ENCODE data around the gene LIPC. TPM values are rescaled to one million over a fixed set of nuclear protein-coding genes. Genes with fewer than 3 reads are reported as not detected.

The LIPC gene
- total and polyA plus RNA-seq, 10 donors: 0.47 to 2.5 (median 1.0) TPM

DNA sequence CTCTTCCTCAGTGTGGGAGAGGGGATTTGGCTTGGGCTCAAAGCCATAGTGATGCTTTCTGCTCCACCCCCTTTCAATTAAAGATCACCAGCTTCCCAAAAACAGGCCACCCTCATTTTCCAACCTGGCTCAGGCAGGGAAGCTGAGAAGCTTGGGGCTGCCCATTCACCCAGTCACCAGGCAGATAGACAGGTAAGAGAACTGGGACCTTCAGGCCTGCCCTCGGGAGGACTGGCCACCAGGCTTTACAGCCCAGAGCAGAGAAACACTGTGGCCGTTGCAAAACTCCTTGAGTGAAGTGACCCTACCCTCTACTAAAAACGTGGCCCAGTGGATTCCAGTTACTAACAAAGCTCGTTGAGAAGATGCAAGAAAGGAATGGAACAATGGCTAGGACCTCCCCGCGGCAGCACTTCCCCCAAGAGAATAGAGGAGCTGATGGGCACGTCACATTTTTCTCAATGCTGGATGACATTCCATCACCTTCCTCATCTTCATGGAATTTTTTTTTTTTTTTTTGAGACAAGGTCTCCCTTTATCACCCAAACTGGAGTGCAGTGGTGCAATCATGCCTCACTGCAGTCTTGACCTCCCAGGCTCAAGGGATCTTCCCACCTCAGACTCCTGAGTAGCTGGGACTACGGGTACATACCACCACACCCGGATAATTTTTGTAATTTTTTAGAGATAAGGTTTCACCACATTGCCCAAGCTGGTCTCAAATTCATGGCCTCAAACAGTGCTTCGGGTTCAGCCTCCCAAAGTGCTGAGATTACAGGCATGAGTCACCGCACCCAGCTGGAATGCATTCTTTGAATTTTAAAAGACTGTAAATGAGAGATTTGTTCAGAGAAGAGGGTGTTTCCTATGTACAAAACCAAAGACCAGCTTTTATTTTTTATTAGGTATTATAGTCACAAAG, 37.9 kb downstream of the LIPC start:
- no peak for DNase-seq
- intact Hi-C loops (cut with DNase I; ENCODE audit: low total_unique reads): no loop called here

DNA sequence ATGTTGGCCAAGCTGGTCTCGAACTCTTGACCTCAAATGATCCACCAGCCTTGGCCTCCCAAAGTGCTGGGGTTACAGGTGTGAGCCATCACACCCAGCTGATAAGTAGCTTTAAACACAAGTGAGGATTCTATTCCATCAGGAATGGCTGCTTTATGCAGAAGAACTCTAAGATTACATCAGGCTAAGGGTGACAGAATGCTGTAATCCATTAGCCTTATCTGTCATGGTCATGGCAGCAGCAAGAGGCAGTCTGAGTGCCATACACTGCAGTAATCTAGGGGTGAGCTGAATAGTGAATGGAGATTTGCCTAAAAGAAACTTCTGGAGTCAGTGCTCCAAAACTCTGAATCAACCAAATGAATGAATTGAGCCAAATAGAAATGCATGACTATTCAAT, 39.6 kb downstream of the LIPC start:
- TF ChIP-seq POLR2AphosphoS5 (IDR thresholded peaks at IDR 0.05) (no peak), POLR2A (IDR thresholded peaks at IDR 0.05) (no peak)
- TF ChIP-seq, protein P1, sequence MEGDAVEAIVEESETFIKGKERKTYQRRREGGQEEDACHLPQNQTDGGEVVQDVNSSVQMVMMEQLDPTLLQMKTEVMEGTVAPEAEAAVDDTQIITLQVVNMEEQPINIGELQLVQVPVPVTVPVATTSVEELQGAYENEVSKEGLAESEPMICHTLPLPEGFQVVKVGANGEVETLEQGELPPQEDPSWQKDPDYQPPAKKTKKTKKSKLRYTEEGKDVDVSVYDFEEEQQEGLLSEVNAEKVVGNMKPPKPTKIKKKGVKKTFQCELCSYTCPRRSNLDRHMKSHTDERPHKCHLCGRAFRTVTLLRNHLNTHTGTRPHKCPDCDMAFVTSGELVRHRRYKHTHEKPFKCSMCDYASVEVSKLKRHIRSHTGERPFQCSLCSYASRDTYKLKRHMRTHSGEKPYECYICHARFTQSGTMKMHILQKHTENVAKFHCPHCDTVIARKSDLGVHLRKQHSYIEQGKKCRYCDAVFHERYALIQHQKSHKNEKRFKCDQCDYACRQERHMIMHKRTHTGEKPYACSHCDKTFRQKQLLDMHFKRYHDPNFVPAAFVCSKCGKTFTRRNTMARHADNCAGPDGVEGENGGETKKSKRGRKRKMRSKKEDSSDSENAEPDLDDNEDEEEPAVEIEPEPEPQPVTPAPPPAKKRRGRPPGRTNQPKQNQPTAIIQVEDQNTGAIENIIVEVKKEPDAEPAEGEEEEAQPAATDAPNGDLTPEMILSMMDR (IDR thresholded peaks at IDR 0.05 in 8 of 11, conservative IDR thresholded peaks at IDR 0.05 in 3 of 11): no peak
- Histone ChIP-seq H3K36me3 (no peaks in the 10 kb centered on the region), H3K9me3 (no peaks in the 10 kb centered on the region), H3K4me3 (no peak overlapping the region), H3K4me1 (peaks cover 22 to 52% (median 39%) of the 10 kb centered on the region in 6 donors), H3K27me3 (replicated peaks in 1 of 7) (no peaks in the 10 kb centered on the region), H3K27ac (no peak overlapping the region)
- 83 to 100% (median 93%) methylated on average over 1 of the region's 1 CpG for WGBS, 5 donors
- intact Hi-C loops (cut with DNase I; ENCODE audit: low total_unique reads): no loop called here
- DNase-seq: no peak

More for the DNA sequence above, 37.9 kb downstream of the LIPC start:
- WGBS, 5 donors: 79 to 88% (median 84%) methylated on average over 11 of the region's 11 CpGs
- Histone ChIP-seq H3K4me3 (no peak overlapping the region), H3K36me3 (no peaks in the 10 kb centered on the region), H3K4me1 (peaks cover 17 to 36% (median 23%) of the 10 kb centered on the region in 6 donors), H3K27me3 (replicated peaks in 1 of 7) (no peaks in the 10 kb centered on the region), H3K27ac (peak overlapping the region in 1 of 8 donors; percentile 4), H3K9me3 (no peaks in the 10 kb centered on the region)
- TF ChIP-seq POLR2A (IDR thresholded peaks at IDR 0.05) (no peak), POLR2AphosphoS5 (IDR thresholded peaks at IDR 0.05) (no peak)
- TF ChIP-seq, protein P1 (IDR thresholded peaks at IDR 0.05 in 8 of 11, conservative IDR thresholded peaks at IDR 0.05 in 3 of 11): no peak

DNA sequence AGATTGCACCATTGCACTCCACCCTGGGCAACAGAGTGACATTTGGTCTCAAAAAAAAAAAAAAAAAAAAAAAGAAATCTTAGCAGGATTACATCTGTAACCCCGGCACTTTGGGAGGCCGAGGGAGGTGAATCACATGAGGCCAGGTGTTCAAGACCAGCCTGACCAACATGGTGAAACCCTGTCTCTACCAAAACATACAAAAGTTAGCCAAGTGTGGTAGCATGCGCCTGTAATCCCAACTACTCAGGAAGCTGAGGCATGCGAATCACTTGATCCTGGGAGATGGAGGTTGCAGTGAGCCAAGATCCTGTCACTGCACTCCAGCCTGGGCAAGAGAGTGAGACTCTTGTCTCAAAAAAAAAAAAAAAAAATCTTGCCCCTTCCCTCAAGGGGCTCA, 40.4 kb downstream of the LIPC start:
- H3K4me3 ChIP-seq: no peak overlapping the region
- no peaks in the 10 kb centered on the region for H3K9me3 ChIP-seq
- DNase-seq: no peak
- peak overlapping the region in 1 of 8 donors; percentile 70 for H3K27ac ChIP-seq
- TF ChIP-seq POLR2A (IDR thresholded peaks at IDR 0.05) (no peak), POLR2AphosphoS5 (IDR thresholded peaks at IDR 0.05) (no peak)
- TF ChIP-seq, protein P1 (IDR thresholded peaks at IDR 0.05 in 8 of 11, conservative IDR thresholded peaks at IDR 0.05 in 3 of 11): no peak
- intact Hi-C loops (cut with DNase I; ENCODE audit: low total_unique reads): no loop called here
- H3K27me3 ChIP-seq (replicated peaks in 1 of 7): no peaks in the 10 kb centered on the region
- H3K4me1 ChIP-seq: peaks cover 30 to 61% (median 47%) of the 10 kb centered on the region in 6 donors
- WGBS, 5 donors: 72 to 95% (median 87%) methylated on average over 4 of the region's 4 CpGs
- no peaks in the 10 kb centered on the region for H3K36me3 ChIP-seq

All from spleen (tissue), 11 donors.